ENCODE results near the gene TUBA3C. TPM values are rescaled to one million over a fixed set of nuclear protein-coding genes. Genes with fewer than 3 reads are reported as not detected.
A peak's percentile ranks its signal among the peaks of the same experiment; 100 is the strongest.

TUBA3C gene
- total RNA-seq, 1 donor from 2014 or later: 0.16 TPM

GRCh38 chr13:19171563-19171962, 10.1 kb downstream of the TUBA3C start:
- DNase-seq (ENCODE audit: missing footprints) (no peak), ATAC-seq (no peak)
- intact Hi-C loops (cut with DNase I): no loop called here

DNA sequence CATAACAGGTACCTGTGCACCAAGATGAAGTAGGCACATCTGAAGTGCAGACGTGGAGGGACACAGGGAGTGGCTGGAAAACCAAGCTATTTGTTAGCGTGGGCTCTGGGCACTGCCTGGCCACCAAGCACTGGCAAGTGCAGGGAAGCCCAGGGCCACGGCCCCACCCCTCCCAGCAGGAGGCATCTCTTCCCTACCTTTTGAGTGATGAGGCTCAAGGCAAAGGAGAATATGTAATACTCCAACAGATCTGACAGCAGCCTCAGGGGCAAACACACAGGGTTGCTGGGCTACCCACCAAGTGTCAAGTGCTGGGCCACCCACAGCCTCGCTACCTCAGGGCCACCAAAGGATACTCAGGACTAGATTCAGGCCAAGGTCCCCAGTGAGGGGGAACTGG, 11.6 kb downstream of the TUBA3C start:
- no peak for ATAC-seq
- DNase-seq (ENCODE audit: missing footprints): no peak
- intact Hi-C loops (cut with DNase I): no loop called here

GRCh38 chr13:19169496-19169895, 12.1 kb downstream of the TUBA3C start:
- ATAC-seq: no peak
- intact Hi-C loops (cut with DNase I): no loop called here

GRCh38 chr13:19161308-19161707, 20.3 kb downstream of the TUBA3C start:
- intact Hi-C loops (cut with DNase I): no loop called here
- DNase-seq (ENCODE audit: missing footprints) (no peak), ATAC-seq (no peak)

More at GRCh38 chr13:19169496-19169895, 12.1 kb downstream of the TUBA3C start:
- DNase-seq (ENCODE audit: missing footprints): no peak

GRCh38 chr13:19159761-19160420, 21.7 kb downstream of the TUBA3C start:
- DNase-seq (ENCODE audit: missing footprints) (no peak), ATAC-seq (no peak)
- intact Hi-C loops (cut with DNase I): no loop called here

DNA sequence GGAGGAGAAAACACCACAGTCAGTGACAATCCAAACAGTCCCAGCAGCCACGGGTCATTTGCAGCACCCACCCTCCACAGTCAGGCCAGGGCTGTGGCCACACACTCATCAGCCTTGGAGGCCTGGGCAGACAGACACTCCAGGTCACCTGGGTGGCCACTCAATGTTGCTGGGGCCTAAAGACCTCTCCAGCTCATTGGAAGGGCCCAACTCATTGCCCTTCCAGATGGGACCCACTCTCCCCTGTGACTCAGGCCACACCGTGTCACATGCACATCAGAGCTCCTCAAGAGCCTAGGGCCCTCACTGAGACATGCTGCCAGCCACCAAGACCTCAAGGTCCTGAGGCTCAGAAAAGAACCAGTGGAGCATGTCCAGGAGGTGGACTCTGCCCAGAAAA, 22.4 kb downstream of the TUBA3C start:
- DNase-seq (ENCODE audit: missing footprints) (no peak), ATAC-seq (no peak)
- intact Hi-C loops (cut with DNase I): no loop called here

- intact Hi-C loops (cut with DNase I): no loop called here
- no peak for ATAC-seq
- no peak for DNase-seq (ENCODE audit: missing footprints)
These were observed 23.0 kb downstream of the TUBA3C start for GRCh38 chr13:19158526-19159174.

DNA sequence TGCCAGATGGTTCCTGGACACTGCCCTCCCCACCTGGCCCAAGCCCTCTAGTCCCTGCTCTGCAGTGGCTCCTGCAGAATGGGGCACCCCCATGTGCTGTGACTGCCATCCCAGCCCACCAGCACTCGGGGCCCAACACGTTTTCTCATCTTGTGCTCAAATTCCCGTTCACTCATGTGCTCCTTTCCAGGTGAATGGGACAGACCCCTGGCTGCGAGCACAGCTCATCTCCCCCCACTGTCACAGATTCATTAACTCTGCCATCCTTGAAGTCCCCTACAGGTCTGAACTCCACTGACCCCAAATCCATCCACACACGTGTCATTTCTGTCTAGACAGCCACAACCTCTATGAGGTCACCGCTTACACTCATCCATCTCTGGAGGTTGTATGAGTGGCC, 23.6 kb downstream of the TUBA3C start:
- intact Hi-C loops (cut with DNase I): no loop called here
- ATAC-seq (no peak), DNase-seq (ENCODE audit: missing footprints) (no peak)

GRCh38 chr13:19157461-19157860, 24.2 kb downstream of the TUBA3C start:
- ATAC-seq: no peak
- DNase-seq (ENCODE audit: missing footprints): no peak
- intact Hi-C loops (cut with DNase I): no loop called here

DNA sequence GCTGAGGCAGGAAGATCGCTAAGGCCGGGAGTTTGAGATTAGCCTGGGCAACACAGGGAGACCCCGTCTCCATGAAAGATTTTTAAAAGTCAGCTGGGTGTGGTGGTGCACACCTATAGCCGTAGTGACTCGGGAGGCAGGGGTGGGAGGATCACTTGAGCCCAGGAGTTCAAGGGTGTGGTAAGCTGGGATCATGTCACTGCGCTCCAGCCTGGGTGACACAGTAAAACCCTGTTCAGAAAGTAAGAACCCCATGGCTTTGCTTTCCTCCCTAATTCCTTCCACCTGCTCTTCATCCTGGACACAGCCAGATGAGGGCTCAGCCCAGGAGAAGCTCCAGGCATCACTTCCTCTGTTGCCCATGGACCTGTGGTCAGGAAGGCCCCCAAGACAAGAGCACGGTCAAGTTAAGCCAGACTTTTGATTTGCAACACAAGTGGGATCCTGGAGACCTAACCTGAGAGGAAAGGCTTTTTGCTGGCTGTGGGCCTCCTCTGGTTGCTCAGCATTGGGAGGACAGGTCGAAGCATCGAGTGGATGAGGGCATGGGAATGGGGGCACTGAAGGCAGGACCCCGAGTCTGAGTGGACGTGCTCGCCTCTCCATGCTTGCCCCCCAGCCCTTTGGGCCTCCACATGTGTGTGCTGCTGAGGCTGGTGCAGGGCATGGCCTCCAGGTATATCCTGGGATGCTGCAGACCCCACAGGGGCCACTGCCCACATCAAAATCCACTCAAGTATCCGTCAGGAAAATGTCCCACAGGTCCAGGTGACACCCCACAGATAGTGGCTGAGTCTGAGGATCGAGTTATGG, 25.4 kb downstream of the TUBA3C start:
- intact Hi-C loops (cut with DNase I): no loop called here
- DNase-seq (ENCODE audit: missing footprints) (no peak), ATAC-seq (no peak)

DNA sequence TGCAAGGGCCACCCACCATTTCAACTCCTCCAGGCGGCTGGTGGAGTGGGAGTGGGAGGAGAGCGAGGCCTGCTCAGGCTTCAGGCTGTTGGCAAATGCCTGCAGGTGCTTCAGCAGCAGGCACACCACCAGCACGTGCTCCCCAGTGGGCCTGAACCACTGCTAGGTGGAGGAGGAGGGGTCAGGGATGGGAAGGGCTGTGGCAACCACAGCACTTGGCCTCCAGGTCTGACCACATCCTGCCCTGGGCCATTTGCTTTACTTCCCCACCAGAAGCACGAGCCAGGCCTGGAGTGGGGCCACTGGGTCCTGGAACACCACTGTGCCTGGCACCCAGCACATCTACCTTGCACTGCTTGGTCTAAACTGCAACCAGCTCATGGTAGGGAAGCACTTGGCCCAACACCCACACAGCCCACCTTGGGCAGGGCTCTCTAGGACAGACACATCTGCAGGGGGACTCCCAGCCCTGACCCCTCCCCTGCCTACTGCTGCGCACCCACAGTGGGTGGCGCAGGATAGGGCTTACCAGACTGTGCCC, 26.2 kb downstream of the TUBA3C start:
- intact Hi-C loops (cut with DNase I): no loop called here
- DNase-seq (ENCODE audit: missing footprints): no peak

DNA sequence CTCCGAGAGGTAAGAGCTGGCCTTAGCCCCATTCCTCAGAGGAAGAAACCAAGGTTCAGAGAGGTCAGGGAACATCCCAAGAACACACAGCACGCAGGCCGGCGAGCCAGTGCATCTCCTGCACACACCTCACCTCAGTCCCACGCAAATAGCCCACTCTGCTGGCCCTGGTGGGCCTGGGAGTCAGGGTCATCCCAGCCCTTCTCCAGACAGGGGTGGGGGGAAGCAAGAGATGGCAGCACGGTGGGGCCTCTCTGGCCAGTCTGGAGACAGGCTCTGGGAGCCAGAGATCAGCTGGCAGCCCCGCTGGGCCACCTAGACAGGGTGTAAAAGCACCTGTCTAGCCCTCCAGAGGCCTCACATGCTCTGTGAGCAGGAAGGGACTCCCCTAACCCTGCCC, 26.8 kb downstream of the TUBA3C start:
- DNase-seq (ENCODE audit: missing footprints): no peak
- ATAC-seq: no peak
- intact Hi-C loops (cut with DNase I): no loop called here

More for the DNA sequence above, 26.2 kb downstream of the TUBA3C start:
- no peak for ATAC-seq

DNA sequence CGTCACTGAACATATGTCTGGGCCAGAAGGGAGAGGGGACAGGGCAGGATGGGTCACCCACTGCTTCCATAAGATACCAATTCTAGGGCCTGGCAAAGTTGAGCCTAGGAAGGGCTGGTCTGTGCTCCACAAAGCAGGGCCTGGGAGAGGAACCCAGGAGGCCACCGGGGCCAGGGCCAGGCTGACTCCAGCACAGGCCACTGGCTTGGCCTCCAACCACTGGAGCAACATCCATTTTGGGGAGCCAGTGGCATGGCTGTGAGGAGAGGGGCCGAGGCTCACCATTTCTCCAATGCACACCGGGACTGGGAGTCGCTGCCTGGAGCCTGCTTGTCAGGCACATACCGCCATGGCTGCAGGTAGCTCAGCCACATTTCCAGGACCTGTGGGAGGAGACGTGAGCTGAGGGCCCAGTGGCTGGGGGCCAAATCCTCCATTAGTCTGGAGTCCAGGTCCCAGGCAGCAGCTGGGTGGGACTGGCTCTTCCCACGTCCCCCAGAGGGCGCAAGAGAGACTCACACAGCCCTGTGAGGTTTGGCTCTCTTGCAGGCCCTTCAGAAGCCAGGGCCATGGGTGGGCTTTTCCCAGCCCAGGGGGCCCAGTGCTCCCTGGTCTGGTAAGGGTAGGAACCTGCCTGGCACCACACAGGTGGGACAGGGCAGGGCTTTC, 27.7 kb downstream of the TUBA3C start:
- DNase-seq (ENCODE audit: missing footprints): no peak
- intact Hi-C loops (cut with DNase I): no loop called here
- no peak for ATAC-seq

DNA sequence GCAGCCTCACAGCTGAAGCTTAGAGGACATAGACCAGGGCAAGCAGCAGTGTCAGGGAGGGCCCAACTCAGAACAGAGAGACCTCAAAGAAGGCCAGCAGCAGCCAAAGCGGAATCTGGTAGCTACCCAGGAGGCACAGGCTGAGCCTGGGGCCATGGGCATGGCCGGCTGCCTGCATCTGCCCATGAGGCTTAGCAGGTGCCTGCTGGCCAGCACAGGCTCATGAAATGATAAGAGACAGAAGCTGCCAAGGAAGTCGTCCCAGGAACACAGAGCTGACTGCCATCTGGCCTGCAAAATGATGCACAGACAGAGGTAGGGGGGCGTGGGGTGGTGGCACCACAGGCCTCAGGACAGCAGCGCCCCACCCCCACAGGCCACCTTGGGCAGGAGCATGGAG, 29.2 kb downstream of the TUBA3C start:
- no peak for DNase-seq (ENCODE audit: missing footprints)
- intact Hi-C loops (cut with DNase I): no loop called here
- ATAC-seq: peak; percentile 71

GRCh38 chr13:19151581-19152263, 29.9 kb downstream of the TUBA3C start:
- DNase-seq (ENCODE audit: missing footprints) (no peak), ATAC-seq (no peak)
- intact Hi-C loops (cut with DNase I): no loop called here

GRCh38 chr13:19150712-19151228, 30.9 kb downstream of the TUBA3C start:
- intact Hi-C loops (cut with DNase I): no loop called here
- DNase-seq (ENCODE audit: missing footprints): no peak

GRCh38 chr13:19150226-19150625, 31.4 kb downstream of the TUBA3C start:
- intact Hi-C loops (cut with DNase I): no loop called here
- DNase-seq (ENCODE audit: missing footprints) (no peak), ATAC-seq (no peak)

More at GRCh38 chr13:19150712-19151228, 30.9 kb downstream of the TUBA3C start:
- ATAC-seq: no peak

DNA sequence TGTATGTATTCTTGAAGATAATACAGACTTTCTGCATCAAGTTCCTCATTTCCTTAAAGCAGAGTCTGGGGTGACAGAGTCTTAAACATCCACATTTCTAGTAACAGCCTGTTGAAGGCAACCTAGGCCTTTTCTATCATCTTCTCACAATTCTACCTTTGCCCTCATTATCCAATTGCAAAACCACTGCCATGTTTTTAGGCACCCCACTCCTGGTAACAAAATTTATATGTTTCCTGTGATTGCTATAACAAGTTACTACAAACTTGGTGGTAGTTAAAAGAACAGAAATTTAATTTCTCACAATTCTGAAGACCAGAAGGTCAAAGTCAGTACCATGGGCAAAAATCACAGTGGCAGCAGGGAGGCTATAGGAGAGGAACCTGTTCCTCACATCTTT, 33.1 kb downstream of the TUBA3C start:
- DNase-seq (ENCODE audit: missing footprints) (no peak), ATAC-seq (no peak)
- intact Hi-C loops (cut with DNase I): no loop called here
